Sigmoid colon (tissue), 7 donors: ENCODE measurements around the gene OLFM1. TPM values are rescaled to one million over a fixed set of nuclear protein-coding genes. Genes with fewer than 3 reads are reported as not detected.

Experiments
- DNase-seq: peaks from one replicate; pipeline ENCODE4 v3.0.0-alpha.2; 2019
- H3K27ac ChIP-seq, 4 donors: fragments of 200-600 bp; sonication (generic); one replicate each; pipeline ENCODE4 v1.5.1; 2016 to 2019; ENCODE audit warnings: mild to moderate bottlenecking in 1 of 4
- H3K27me3 ChIP-seq, 3 donors: fragments of 200-600 bp; sonication (generic); one replicate each; pipeline ENCODE4 v1.5.1; 2019; ENCODE audit warnings: mild to moderate bottlenecking in 1 of 3
- H3K36me3 ChIP-seq, 4 donors: fragments of 200-600 bp; sonication (generic); one replicate each; pipeline ENCODE4 v1.5.1; 2016 to 2019
- H3K4me1 ChIP-seq, 4 donors: fragments of 200-600 bp; sonication (generic); one replicate each; pipeline ENCODE4 v1.5.1; 2017 to 2019
- H3K4me3 ChIP-seq, 4 donors: fragments of 200-600 bp; sonication (generic); one replicate each; pipeline ENCODE4 v1.5.1; 2017 to 2019; ENCODE audit warnings: mild to moderate bottlenecking in 2 of 4, moderate library complexity in 1 of 4
- H3K9me3 ChIP-seq, 4 donors: fragments of 200-600 bp in 3 of 4; sonication (generic) in 3 of 4; one replicate each; pipeline versions ENCODE4 v1.5.1 to v1.6.1; 2013 to 2019
- EP300 ChIP-seq, 4 donors: sonication (generic); formaldehyde crosslinking; IDR thresholded peaks; one replicate each; pipeline ENCODE4 v1.6.1; 2017; ENCODE audit warnings: antibody characterized with exemption in 4 of 4
- POLR2A ChIP-seq, 2 donors: fragments of 450-650 bp; IDR thresholded peaks; one replicate each; pipeline ENCODE4 v1.6.1; 2016; ENCODE audit warnings: antibody characterized with exemption in 2 of 2, mild to moderate bottlenecking in 2 of 2, moderate library complexity in 2 of 2
- POLR2AphosphoS5 ChIP-seq, 4 donors: sonication (generic); formaldehyde crosslinking; IDR thresholded peaks; one replicate each; pipeline ENCODE4 v1.6.1; 2017; ENCODE audit warnings: antibody characterized with exemption in 4 of 4
- WGBS, 2 donors: extraction: QIAGEN DNeasy Blood & Tissue Kit; methylation state at CpG; one replicate each; pipeline ENCODE4 v1.1.7; 2013; 5-methylcytosine and 5-hydroxymethylcytosine counted together
- intact Hi-C: fragments of 100-400 bp; cut with DNase I; formaldehyde crosslinking; loops from one replicate; pipeline ENCODE4 v1.15.1; 2023
- polyA plus RNA-seq, 3 donors: library from polyadenylated mRNA; stranded (reverse); fragments of 200-250 nt; gene quantifications; one replicate each; pipeline ENCODE4 v1.2.3, GENCODE V29; 2013
- total RNA-seq, 4 donors: library from RNA; depleted of rRNA; stranded (reverse); fragments of >200 nt; gene quantifications; one replicate each; pipeline ENCODE4 v1.1.0, GENCODE V29; 2016
- TF ChIP-seq, protein P1 (sequence below), 4 experiments: fragments of 450-650 bp in 3 of 4; fragments of 200-600 bp in 1 of 4; IDR thresholded peaks; one replicate each; pipeline ENCODE4 v1.5.1; 2016 to 2019; ENCODE audit warnings: antibody characterized with exemption in 4 of 4, mild to moderate bottlenecking in 3 of 4, moderate library complexity in 2 of 4
- donor health status: healthy with polysubstance abuse.
- donor health status: Bipolar disorder and iron deficiency.
- donor health status: healthy.

The OLFM1 gene
- 10 to 100 TPM; 13.3 to 19.3 (median 17.2) TPM for total RNA-seq
- 10 to 100 TPM in 1 of 3 donors, 1 to 10 TPM in 2; 1.2 to 13.6 (median 4.2) TPM for polyA plus RNA-seq

DNA sequence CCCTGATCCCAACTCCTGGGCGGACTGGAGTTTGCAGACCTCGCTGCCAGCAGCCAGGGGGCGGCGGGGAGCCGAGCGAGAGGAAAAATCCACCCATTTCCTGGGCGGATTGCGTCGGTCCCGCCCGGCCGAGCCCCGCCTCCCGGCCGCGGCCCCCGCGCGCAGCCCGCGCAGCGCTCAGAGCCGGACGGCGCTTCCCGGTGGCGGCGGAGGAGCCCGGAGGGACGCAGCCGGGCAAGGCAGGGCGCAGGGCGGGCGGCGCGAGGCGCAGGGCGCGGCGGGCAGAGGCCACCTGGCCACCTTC is at the start of gene OLFM1:
OLFM1 (plus strand) TSS at position 180 of the 304 bp plus-strand sequence. CDS start 322 bp downstream, outside the sequence.
- WGBS, 2 donors, result 1 to 2% methylated on average over 40 of the region's 40 CpGs
- H3K27ac ChIP-seq, result peak within 1 kb of the TSS in 2 of 4 donors; percentile 24 to 50
- TF ChIP-seq EP300 (IDR thresholded peaks at IDR 0.05), result no peak
- TF ChIP-seq POLR2A (IDR thresholded peaks at IDR 0.05), result no peak
- TF ChIP-seq POLR2AphosphoS5 (IDR thresholded peaks at IDR 0.05), result peak in 1 of 4 donors; percentile 12
- TF ChIP-seq, protein P1, sequence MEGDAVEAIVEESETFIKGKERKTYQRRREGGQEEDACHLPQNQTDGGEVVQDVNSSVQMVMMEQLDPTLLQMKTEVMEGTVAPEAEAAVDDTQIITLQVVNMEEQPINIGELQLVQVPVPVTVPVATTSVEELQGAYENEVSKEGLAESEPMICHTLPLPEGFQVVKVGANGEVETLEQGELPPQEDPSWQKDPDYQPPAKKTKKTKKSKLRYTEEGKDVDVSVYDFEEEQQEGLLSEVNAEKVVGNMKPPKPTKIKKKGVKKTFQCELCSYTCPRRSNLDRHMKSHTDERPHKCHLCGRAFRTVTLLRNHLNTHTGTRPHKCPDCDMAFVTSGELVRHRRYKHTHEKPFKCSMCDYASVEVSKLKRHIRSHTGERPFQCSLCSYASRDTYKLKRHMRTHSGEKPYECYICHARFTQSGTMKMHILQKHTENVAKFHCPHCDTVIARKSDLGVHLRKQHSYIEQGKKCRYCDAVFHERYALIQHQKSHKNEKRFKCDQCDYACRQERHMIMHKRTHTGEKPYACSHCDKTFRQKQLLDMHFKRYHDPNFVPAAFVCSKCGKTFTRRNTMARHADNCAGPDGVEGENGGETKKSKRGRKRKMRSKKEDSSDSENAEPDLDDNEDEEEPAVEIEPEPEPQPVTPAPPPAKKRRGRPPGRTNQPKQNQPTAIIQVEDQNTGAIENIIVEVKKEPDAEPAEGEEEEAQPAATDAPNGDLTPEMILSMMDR (IDR thresholded peaks at IDR 0.05), result peak in 3 of 4 experiments; percentile 23 to 55 (median 32)
- peaks cover 22 to 46% (median 28%) of the 10 kb centered on the region in 3 donors for H3K27me3 ChIP-seq
- H3K9me3 ChIP-seq, result no peaks in the 10 kb centered on the region
- peaks cover 0 to 35% (median 31%) of the 10 kb centered on the region in 4 donors for H3K4me1 ChIP-seq
- intact Hi-C loops, result no loop called here
- peak within 1 kb of the TSS; percentile 24 to 51 (median 43) for H3K4me3 ChIP-seq
- no peaks in the 10 kb centered on the region for H3K36me3 ChIP-seq
- peak; percentile 86 for DNase-seq

DNA sequence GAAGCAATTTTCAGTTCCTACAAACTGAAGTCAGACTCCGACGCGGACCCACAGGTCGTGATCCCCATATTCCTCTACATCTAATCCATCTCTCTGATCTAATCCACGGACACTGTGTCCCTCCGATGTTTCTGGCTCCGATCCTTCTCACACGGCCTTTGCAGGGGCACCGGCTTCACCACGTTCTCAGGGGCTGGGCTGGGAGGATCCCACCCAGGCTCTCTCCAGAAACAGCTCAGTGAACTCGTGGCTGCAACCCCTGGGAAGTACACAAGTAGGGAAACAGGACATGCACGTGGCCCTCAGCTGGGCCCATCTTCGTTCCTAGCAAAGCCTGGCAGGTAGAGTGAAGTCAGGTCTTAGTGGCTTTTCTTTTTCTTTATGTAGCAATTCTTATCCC is 49.1 kb upstream of the OLFM1 start:
- Histone ChIP-seq H3K27me3 (peaks cover 0 to 10% (median 0%) of the 10 kb centered on the region in 3 donors), H3K9me3 (no peaks in the 10 kb centered on the region), H3K4me1 (no peaks in the 10 kb centered on the region), H3K4me3 (no peak overlapping the region), H3K27ac (no peak overlapping the region), H3K36me3 (no peaks in the 10 kb centered on the region)
- WGBS, 2 donors, result 72 to 75% methylated on average over 13 of the region's 13 CpGs
- intact Hi-C loops, result no loop called here
- DNase-seq, result peak; percentile 47
- TF ChIP-seq POLR2A (IDR thresholded peaks at IDR 0.05), result no peak
- no peak for TF ChIP-seq POLR2AphosphoS5 (IDR thresholded peaks at IDR 0.05)
- TF ChIP-seq, protein P1 (IDR thresholded peaks at IDR 0.05), result no peak
- TF ChIP-seq EP300 (IDR thresholded peaks at IDR 0.05), result no peak

DNA sequence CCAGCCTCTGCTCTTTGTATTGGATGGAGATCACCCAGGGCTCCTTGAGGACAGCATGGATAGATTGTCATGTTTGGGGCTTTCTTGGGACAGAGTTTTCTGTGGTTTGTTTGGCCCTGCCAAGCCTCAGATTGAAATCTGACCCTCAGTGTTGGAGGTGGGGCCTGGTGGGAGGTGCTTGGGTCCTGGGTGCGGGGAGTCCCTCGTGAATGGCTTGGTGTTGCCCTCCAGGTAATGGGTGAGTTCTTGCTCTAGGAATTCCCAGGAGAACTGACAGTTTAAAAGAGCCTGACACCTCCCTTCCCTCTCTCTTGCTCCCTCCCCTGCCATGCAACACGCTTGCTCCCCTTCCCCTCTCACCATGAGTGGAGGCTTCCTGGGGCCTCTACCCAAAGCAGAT is 48.6 kb upstream of the OLFM1 start:
- intact Hi-C loops, result no loop called here
- H3K4me3 ChIP-seq, result no peak overlapping the region
- 70 to 76% methylated on average over 3 of the region's 3 CpGs for WGBS, 2 donors
- H3K4me1 ChIP-seq, result no peaks in the 10 kb centered on the region
- no peaks in the 10 kb centered on the region for H3K36me3 ChIP-seq
- DNase-seq, result peak; percentile 6
- TF ChIP-seq, protein P1 (IDR thresholded peaks at IDR 0.05), result no peak
- TF ChIP-seq POLR2A (IDR thresholded peaks at IDR 0.05) (no peak), EP300 (IDR thresholded peaks at IDR 0.05) (no peak), POLR2AphosphoS5 (IDR thresholded peaks at IDR 0.05) (no peak)
- H3K27me3 ChIP-seq, result peaks cover 0 to 10% (median 0%) of the 10 kb centered on the region in 3 donors
- H3K27ac ChIP-seq, result no peak overlapping the region
- H3K9me3 ChIP-seq, result no peaks in the 10 kb centered on the region

DNA sequence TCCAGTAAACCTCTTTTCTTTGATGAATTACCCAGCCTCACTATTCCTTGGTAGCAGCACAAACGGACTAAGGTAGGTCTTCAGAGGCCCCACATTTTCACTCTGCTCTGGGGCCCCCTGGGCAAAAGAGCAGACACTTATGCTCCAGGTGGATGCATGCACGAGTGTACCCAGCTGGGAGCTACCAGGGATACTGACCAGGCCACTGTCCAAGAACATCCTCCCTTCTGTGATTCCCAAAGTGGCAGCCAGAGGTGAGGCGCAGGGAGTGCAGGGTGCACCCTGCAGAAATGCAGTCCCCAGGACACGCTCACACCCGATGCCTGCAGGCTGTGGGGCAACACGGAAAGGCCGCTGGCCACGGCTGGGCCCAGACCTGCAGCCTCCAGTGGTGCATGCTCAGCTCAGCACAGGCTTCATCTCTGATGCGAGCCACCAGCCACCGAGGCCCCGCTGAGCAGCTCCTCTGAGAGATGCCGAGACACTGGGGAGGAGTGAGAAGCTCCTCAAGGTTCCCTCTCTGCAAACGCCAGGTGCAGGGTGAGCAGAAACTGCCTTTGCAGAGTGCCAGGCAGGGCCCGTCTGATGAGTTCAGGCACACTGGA is 48.1 kb upstream of the OLFM1 start:
- Histone ChIP-seq H3K36me3 (no peaks in the 10 kb centered on the region), H3K4me3 (no peak overlapping the region), H3K9me3 (no peaks in the 10 kb centered on the region), H3K27ac (no peak overlapping the region), H3K4me1 (no peaks in the 10 kb centered on the region), H3K27me3 (peaks cover 0 to 11% (median 0%) of the 10 kb centered on the region in 3 donors)
- 76 to 84% methylated on average over 14 of the region's 14 CpGs for WGBS, 2 donors
- intact Hi-C loops, result no loop called here
- no peak for TF ChIP-seq EP300 (IDR thresholded peaks at IDR 0.05)
- no peak for TF ChIP-seq POLR2AphosphoS5 (IDR thresholded peaks at IDR 0.05)
- TF ChIP-seq, protein P1 (IDR thresholded peaks at IDR 0.05), result no peak
- no peak for TF ChIP-seq POLR2A (IDR thresholded peaks at IDR 0.05)
- DNase-seq, result peak; percentile 40
